Neural progenitor cell (in vitro differentiated cells): ENCODE data around the gene SLC4A1AP. TPM values are rescaled to one million over a fixed set of nuclear protein-coding genes. Genes with fewer than 3 reads are reported as not detected.
"Not testable (repeated sequence)": the region's sequence is repeated elsewhere in the genome, so short reads cannot be mapped to it uniquely, and the experiment has no call there.

Experiments used
- DNase-seq: peaks from one replicate; pipeline ENCODE4 v3.0.0-alpha.2; 2016; ENCODE audit warnings: low spot score
- H2AFZ ChIP-seq: fragments of 200-600 bp; sonication (generic); replicated peaks from 2 replicates; pipeline ENCODE4 v1.6.1; 2016; ENCODE audit warnings: antibody characterized with exemption
- H3F3A ChIP-seq: fragments of 200-600 bp; sonication (generic); 2 replicates; pipeline ENCODE4 v1.6.1; 2016; ENCODE audit warnings: antibody characterized with exemption, low read depth
- H3K27ac ChIP-seq: fragments of 200-600 bp; sonication (generic); 2 replicates; pipeline ENCODE4 v1.5.1; 2016; ENCODE audit warnings: mild to moderate bottlenecking
- H3K27me3 ChIP-seq: fragments of 200-600 bp; sonication (generic); 2 replicates; pipeline ENCODE4 v1.6.1; 2016; ENCODE audit warnings: mild to moderate bottlenecking, moderate library complexity
- H3K36me3 ChIP-seq: fragments of 200-600 bp; sonication (generic); 2 replicates; pipeline ENCODE4 v1.5.1; 2016
- H3K4me1 ChIP-seq: fragments of 200-600 bp; sonication (generic); 2 replicates; pipeline ENCODE4 v1.6.1; 2016; ENCODE audit warnings: mixed run types
- H3K4me2 ChIP-seq: fragments of 200-600 bp; sonication (generic); 2 replicates; pipeline ENCODE4 v1.6.1; 2016
- H3K4me3 ChIP-seq: fragments of 200-600 bp; sonication (generic); 2 replicates; pipeline ENCODE4 v1.5.1; 2016
- H3K79me2 ChIP-seq: fragments of 200-600 bp; sonication (generic); 2 replicates; pipeline ENCODE4 v1.6.1; 2016; ENCODE audit warnings: low read depth
- H3K9ac ChIP-seq: fragments of 200-600 bp; sonication (generic); 2 replicates; pipeline ENCODE4 v1.6.1; 2016
- H3K9me3 ChIP-seq: fragments of 200-600 bp; sonication (generic); 2 replicates; pipeline ENCODE4 v1.5.1; 2016; ENCODE audit warnings: low read depth
- H4K20me1 ChIP-seq: fragments of 200-600 bp; sonication (generic); 2 replicates; pipeline ENCODE4 v1.6.1; 2016; ENCODE audit warnings: low read depth
- H3K27ac Mint-ChIP-seq: 3 replicates; pipeline ENCODE4 v1.8.0; 2021; ENCODE audit warnings: mixed read lengths
- H3K27me3 Mint-ChIP-seq: 2 replicates; pipeline ENCODE4 v1.8.0; 2022; ENCODE audit warnings: low read depth, mild to moderate bottlenecking, inconsistent platforms, moderate library complexity, mixed read lengths; ENCODE audit not compliant: insufficient read depth
- H3K36me3 Mint-ChIP-seq: 3 replicates; pipeline ENCODE4 v1.8.0; 2021; ENCODE audit warnings: mixed read lengths
- H3K4me1 Mint-ChIP-seq: 3 replicates; pipeline ENCODE4 v1.8.0; 2021; ENCODE audit warnings: mixed read lengths
- H3K4me3 Mint-ChIP-seq: 3 replicates; pipeline ENCODE4 v1.8.0; 2021; ENCODE audit warnings: mild to moderate bottlenecking, moderate library complexity, mixed read lengths
- H3K9me3 Mint-ChIP-seq: 3 replicates; pipeline ENCODE4 v1.8.0; 2020; ENCODE audit warnings: mixed read lengths
- CTCF ChIP-seq: fragments of 200-600 bp; sonication (generic); IDR thresholded peaks from 2 replicates; pipeline ENCODE4 v1.5.1; 2017; ENCODE audit warnings: antibody characterized with exemption, mild to moderate bottlenecking
- EZH2 ChIP-seq: fragments of 200-600 bp; sonication (generic); IDR thresholded peaks from 2 replicates; pipeline ENCODE4 v1.6.1; 2017; ENCODE audit warnings: antibody characterized with exemption, mild to moderate bottlenecking, moderate library complexity
- EZH2phosphoT487 ChIP-seq: fragments of 200-600 bp; sonication (generic); IDR thresholded peaks from 2 replicates; pipeline ENCODE4 v1.6.1; 2017; ENCODE audit warnings: antibody characterized with exemption
- total RNA-seq: library from RNA; depleted of rRNA; stranded (reverse); fragments of >200 nt; gene quantifications from 2 replicates; pipeline ENCODE4 v1.2.3, GENCODE V29; 2015; ENCODE audit warnings: low replicate concordance

SLC4A1AP gene
- total RNA-seq, 1 donor from 2014 or later = 32.2 TPM

GRCh38 chr2:27680571-27680970 lies 16.9 kb downstream of the SLC4A1AP start:
- TF ChIP-seq CTCF = no peak
- no peak for TF ChIP-seq EZH2
- TF ChIP-seq EZH2phosphoT487 = no peak
- H3K9me3 ChIP-seq = no peaks in the 10 kb centered on the region
- H3K9ac ChIP-seq = no peak overlapping the region
- DNase-seq = no peak
- H3K27me3 ChIP-seq = no peaks in the 10 kb centered on the region
- no peaks in the 10 kb centered on the region for H4K20me1 ChIP-seq
- Mint-ChIP-seq H3K9me3 (no peaks in the 10 kb centered on the region), H3K27ac (no peak overlapping the region), H3K4me3 (no peak overlapping the region), H3K27me3 (no peaks in the 10 kb centered on the region), H3K36me3 (peaks cover 15% of the 10 kb centered on the region), H3K4me1 (no peaks in the 10 kb centered on the region)
- no peaks in the 10 kb centered on the region for H3K79me2 ChIP-seq
- no peaks in the 10 kb centered on the region for H3F3A ChIP-seq
- peaks cover 14% of the 10 kb centered on the region for H3K36me3 ChIP-seq
- no peaks in the 10 kb centered on the region for H3K4me1 ChIP-seq
- H3K4me2 ChIP-seq = no peak overlapping the region
- no peak overlapping the region for H3K4me3 ChIP-seq
- H3K27ac ChIP-seq = no peak overlapping the region
- no peak overlapping the region for H2AFZ ChIP-seq

GRCh38 chr2:27681841-27682240 lies 18.2 kb downstream of the SLC4A1AP start:
- H3K9me3 ChIP-seq = no peaks in the 10 kb centered on the region
- H3K4me3 ChIP-seq = no peak overlapping the region
- no peak overlapping the region for H2AFZ ChIP-seq
- no peaks in the 10 kb centered on the region for H3K4me1 ChIP-seq
- Mint-ChIP-seq H3K9me3 (no peaks in the 10 kb centered on the region), H3K4me1 (no peaks in the 10 kb centered on the region), H3K36me3 (peaks cover 12% of the 10 kb centered on the region), H3K27ac (no peak overlapping the region), H3K4me3 (no peak overlapping the region), H3K27me3 (no peaks in the 10 kb centered on the region)
- H3K9ac ChIP-seq = no peak overlapping the region
- no peak overlapping the region for H3K4me2 ChIP-seq
- no peaks in the 10 kb centered on the region for H4K20me1 ChIP-seq
- H3K27ac ChIP-seq = no peak overlapping the region
- no peaks in the 10 kb centered on the region for H3K79me2 ChIP-seq
- peaks cover 7% of the 10 kb centered on the region for H3K36me3 ChIP-seq
- no peak for DNase-seq
- H3K27me3 ChIP-seq = no peaks in the 10 kb centered on the region
- TF ChIP-seq CTCF (no peak), EZH2 (no peak), EZH2phosphoT487 (no peak)
- H3F3A ChIP-seq = no peaks in the 10 kb centered on the region

GRCh38 chr2:27682334-27682771 lies 18.7 kb downstream of the SLC4A1AP start:
- not testable (repeated sequence) for H3K9me3 Mint-ChIP-seq, H3K27ac ChIP-seq, H3K9ac ChIP-seq, H4K20me1 ChIP-seq, H3K9me3 ChIP-seq, H3K4me1 Mint-ChIP-seq, H3K4me3 ChIP-seq, DNase-seq, H3K36me3 ChIP-seq, H2AFZ ChIP-seq, H3F3A ChIP-seq, H3K27me3 ChIP-seq, H3K79me2 ChIP-seq, H3K4me1 ChIP-seq, H3K27me3 Mint-ChIP-seq, H3K4me2 ChIP-seq, H3K4me3 Mint-ChIP-seq, H3K27ac Mint-ChIP-seq
- H3K36me3 Mint-ChIP-seq = peaks cover 12% of the 10 kb centered on the region

- Histone ChIP-seq H3K27me3 (no peaks in the 10 kb centered on the region), H3K27ac (no peak overlapping the region), H3K4me1 (no peaks in the 10 kb centered on the region), H3K9me3 (no peaks in the 10 kb centered on the region), H3K9ac (no peak overlapping the region), H2AFZ (no peak overlapping the region), H3F3A (no peaks in the 10 kb centered on the region), H3K79me2 (no peaks in the 10 kb centered on the region), H3K36me3 (no peaks in the 10 kb centered on the region), H3K4me3 (no peak overlapping the region), H4K20me1 (no peaks in the 10 kb centered on the region), H3K4me2 (no peak overlapping the region)
- no peak for TF ChIP-seq EZH2phosphoT487
- TF ChIP-seq EZH2 = no peak
- TF ChIP-seq CTCF = peak; percentile 100
- H3K4me3 Mint-ChIP-seq = no peak overlapping the region
- no peaks in the 10 kb centered on the region for H3K4me1 Mint-ChIP-seq
- no peaks in the 10 kb centered on the region for H3K27me3 Mint-ChIP-seq
- H3K27ac Mint-ChIP-seq = no peak overlapping the region
- DNase-seq = peak; percentile 95
- no peaks in the 10 kb centered on the region for H3K9me3 Mint-ChIP-seq
- peaks cover 10% of the 10 kb centered on the region for H3K36me3 Mint-ChIP-seq
These were observed 19.8 kb downstream of the SLC4A1AP start for GRCh38 chr2:27683390-27684071.

GRCh38 chr2:27685006-27685405 lies 21.3 kb downstream of the SLC4A1AP start:
- not testable (repeated sequence) for H3K4me1 Mint-ChIP-seq, H3K9me3 Mint-ChIP-seq, H3K36me3 Mint-ChIP-seq, H3K4me3 Mint-ChIP-seq, H3K79me2 ChIP-seq, H3F3A ChIP-seq, H3K9me3 ChIP-seq, DNase-seq, H3K27ac ChIP-seq, H3K4me3 ChIP-seq, H4K20me1 ChIP-seq, H3K27me3 Mint-ChIP-seq, H3K27me3 ChIP-seq, H2AFZ ChIP-seq, H3K27ac Mint-ChIP-seq, H3K36me3 ChIP-seq, H3K4me2 ChIP-seq, H3K4me1 ChIP-seq, H3K9ac ChIP-seq
